HepG2 (cell line): ENCODE measurements around the gene SLC34A2. TPM values are rescaled to one million over a fixed set of nuclear protein-coding genes. Genes with fewer than 3 reads are reported as not detected.

Experiments used
- ATAC-seq: fragments of 200-7000 bp; cut with Tn5 transposase; 3 replicates; pipeline ENCODE4 v1.9.1; 2020; ENCODE audit warnings: mild to moderate bottlenecking, moderate library complexity
- BruUV-seq: library from RNA; stranded (reverse); fragments of 400-500 nt; replicated peaks from 2 replicates; lab custom pipeline; 2021; lab: Mats Ljungman, UMichigan
- CTCF ChIA-PET: fragments of 300-600 bp; formaldehyde crosslinking; extraction: SDS; loops from one replicate; lab custom pipeline; 2021; ENCODE audit warnings: low total read pairs, inconsistent platforms, low intra/inter-chr PET ratio; lab: Yijun Ruan, JAX
- POLR2A ChIA-PET: fragments of 350-600 bp; sonication (Branson Sonifier 250); formaldehyde crosslinking; loops from one replicate; lab custom pipeline; 2020; ENCODE audit warnings: antibody characterized with exemption, inconsistent platforms; lab: Yijun Ruan, JAX
- DNase-seq: peaks from one replicate; pipeline ENCODE4 v3.0.0-alpha.2; 2015; ENCODE audit warnings: low spot score
- FAIRE-seq: peaks from 3 replicates; lab custom pipeline; 2011; peaks lifted over from hg19 to GRCh38; lab: Jason Lieb, UNC
- H2AFZ ChIP-seq: one replicate; pipeline ENCODE4 v1.6.1; 2011; ENCODE audit warnings: low read length, inconsistent platforms
- H3K27ac ChIP-seq: fragments of 300-600 bp; 3 replicates; pipeline ENCODE4 v1.8.0; 2011; ENCODE audit warnings: mixed run types, mild to moderate bottlenecking, mixed read lengths, low read length, inconsistent platforms; ENCODE audit not compliant: insufficient read depth; ENCODE audit errors: extremely low read length
- H3K27me3 ChIP-seq, 2 experiments: fragments of 200-600 bp in 1 of 2; 2 replicates in 1 of 2; 3 replicates in 1 of 2; pipeline versions ENCODE4 v1.6.0 to v1.8.0; 2011; ENCODE audit warnings: low read length in 2 of 2, mild to moderate bottlenecking in 2 of 2, moderate library complexity in 2 of 2, inconsistent platforms in 1 of 2; ENCODE audit not compliant: insufficient read depth in 2 of 2, control insufficient read depth in 1 of 2
- H3K36me3 ChIP-seq, 2 experiments: fragments of 200-600 bp in 1 of 2; replicated peaks in 1 of 2; 2 replicates in 1 of 2; 3 replicates in 1 of 2; pipeline versions ENCODE4 v1.5.1 to v1.8.0; 2011; ENCODE audit warnings: low read length in 2 of 2, inconsistent platforms in 1 of 2; ENCODE audit not compliant: insufficient read depth in 2 of 2, control insufficient read depth in 1 of 2
- H3K4me1 ChIP-seq: 2 replicates; pipeline ENCODE4 v1.5.1; 2012; ENCODE audit warnings: low read length, inconsistent platforms; ENCODE audit not compliant: insufficient read depth
- H3K4me2 ChIP-seq: 2 replicates; pipeline ENCODE4 v1.6.0; 2011; ENCODE audit warnings: low read depth, low read length, inconsistent platforms
- H3K4me3 ChIP-seq, 3 experiments: fragments of 200-600 bp in 1 of 3; sonication (generic), shearing (Covaris generic) in 1 of 3; replicated peaks in 1 of 3; 2 replicates each; pipeline ENCODE4 v1.5.1; 2011 to 2016; ENCODE audit warnings: low read length in 3 of 3, inconsistent platforms in 2 of 3, low read depth in 2 of 3, mild to moderate bottlenecking in 2 of 3, control low read depth in 1 of 3, mixed read lengths in 1 of 3; ENCODE audit not compliant: insufficient read depth in 1 of 3
- H3K79me2 ChIP-seq: one replicate; pipeline ENCODE4 v1.6.1; 2011; ENCODE audit warnings: low read length, inconsistent platforms; ENCODE audit not compliant: insufficient read depth
- H3K9ac ChIP-seq: 2 replicates; pipeline ENCODE4 v1.6.0; 2011; ENCODE audit warnings: mild to moderate bottlenecking, low read depth, low read length, inconsistent platforms; ENCODE audit not compliant: insufficient read depth
- H3K9me3 ChIP-seq: 2 replicates; pipeline ENCODE4 v1.5.1; 2012; ENCODE audit warnings: mild to moderate bottlenecking, low read length
- H4K20me1 ChIP-seq: 2 replicates; pipeline ENCODE4 v1.6.0; 2011; ENCODE audit warnings: inconsistent platforms, mild to moderate bottlenecking, low read length, moderate library complexity; ENCODE audit not compliant: insufficient read depth
- ATF4 ChIP-seq, 2 experiments: fragments of 450-650 bp in 1 of 2; sonication (generic) in 1 of 2; formaldehyde crosslinking; IDR thresholded peaks; 2 replicates each; pipeline versions ENCODE4 v1.5.0 to v1.8.0; 2020 to 2022; ENCODE audit warnings: mild to moderate bottlenecking in 1 of 2, missing genetic modification reagents in 1 of 2
- CAMTA2 ChIP-seq: sonication (generic); formaldehyde crosslinking; IDR thresholded peaks from 2 replicates; pipeline ENCODE4 v1.4.0; 2020; ENCODE audit warnings: mild to moderate bottlenecking, missing genetic modification reagents, borderline replicate concordance
- MIER3 ChIP-seq: IDR thresholded peaks from 2 replicates; pipeline ENCODE4 v1.6.1; 2016; ENCODE audit warnings: missing compliant biosample characterization, borderline replicate concordance
- PRPF4 ChIP-seq: fragments of 200-400 bp; formaldehyde crosslinking; IDR thresholded peaks from 2 replicates; pipeline ENCODE4 v1.6.1; 2016; ENCODE audit warnings: low read length, low read depth; ENCODE audit not compliant: poor library complexity, severe bottlenecking
- RAD21 ChIP-seq: fragments of 450-650 bp; formaldehyde crosslinking; IDR thresholded peaks from 2 replicates; pipeline ENCODE4 v1.5.0; 2020; ENCODE audit warnings: mild to moderate bottlenecking
- SP1 ChIP-seq, 2 experiments: fragments of 450-650 bp in 1 of 2; sonication (generic) in 1 of 2; formaldehyde crosslinking in 1 of 2; IDR thresholded peaks; 2 replicates each; pipeline versions ENCODE4 v1.4.0 to v1.6.1; 2016 to 2020; ENCODE audit warnings: missing genetic modification reagents in 1 of 2
- TAF1 ChIP-seq: sonication (generic); formaldehyde crosslinking; IDR thresholded peaks from 2 replicates; pipeline ENCODE4 v1.4.0; 2020; ENCODE audit warnings: missing genetic modification reagents
- TGIF2 ChIP-seq: IDR thresholded peaks from 2 replicates; pipeline ENCODE4 v1.6.1; 2016; ENCODE audit warnings: control low read depth, missing compliant biosample characterization
- TSC22D2 ChIP-seq: sonication (generic); formaldehyde crosslinking; IDR thresholded peaks from 2 replicates; pipeline ENCODE4 v1.5.1; 2020; ENCODE audit warnings: missing genetic modification reagents, mild to moderate bottlenecking, borderline replicate concordance
- ZC3H4 ChIP-seq: sonication (generic); formaldehyde crosslinking; IDR thresholded peaks from 2 replicates; pipeline ENCODE4 v1.4.0; 2020; ENCODE audit warnings: missing genetic modification reagents, borderline replicate concordance
- ZFP62 ChIP-seq: sonication (generic); formaldehyde crosslinking; IDR thresholded peaks from 2 replicates; pipeline ENCODE4 v1.4.0; 2020; ENCODE audit warnings: missing genetic modification reagents
- ZFP91 ChIP-seq: sonication (generic); formaldehyde crosslinking; IDR thresholded peaks from 2 replicates; pipeline ENCODE4 v1.9.0; 2022; ENCODE audit warnings: missing genetic modification reagents, mild to moderate bottlenecking, borderline replicate concordance
- ZNF142 ChIP-seq: sonication (generic); formaldehyde crosslinking; IDR thresholded peaks from 2 replicates; pipeline ENCODE4 v1.4.0; 2020; ENCODE audit warnings: missing genetic modification reagents
- ZNF382 ChIP-seq: sonication (generic); formaldehyde crosslinking; IDR thresholded peaks from 2 replicates; pipeline ENCODE4 v1.5.0; 2020; ENCODE audit warnings: missing genetic modification reagents, mild to moderate bottlenecking, borderline replicate concordance
- ZNF446 ChIP-seq: sonication (generic); formaldehyde crosslinking; IDR thresholded peaks from 2 replicates; pipeline ENCODE4 v1.5.0; 2020; ENCODE audit warnings: mild to moderate bottlenecking, missing genetic modification reagents
- ZNF746 ChIP-seq: sonication (generic); formaldehyde crosslinking; IDR thresholded peaks from 2 replicates; pipeline ENCODE4 v1.8.0; 2022; ENCODE audit warnings: mild to moderate bottlenecking, missing genetic modification reagents
- WGBS: methylation state at CpG from one replicate; pipeline ENCODE4 v1.1.6; 2017; ENCODE audit warnings: low lambda C conversion rate; 5-methylcytosine and 5-hydroxymethylcytosine counted together
- in situ Hi-C: cut with HindIII; loops from 2 replicates; pipeline ENCODE4 v1.10.0; 2017; ENCODE audit warnings: low pct_unique_long_range_greater_than_20kb; ENCODE audit not compliant: extremely low pct_ligation_motif_present
- intact Hi-C: fragments of 100-400 bp; cut with micrococcal nuclease; formaldehyde crosslinking; loops from one replicate; pipeline ENCODE4 v1.10.0; 2022; ENCODE audit not compliant: unreplicated experiment
- polyA plus RNA-seq, 8 experiments: library from polyadenylated mRNA; depleted of rRNA in 3 of 8; stranded (reverse) in 7 of 8; unstranded in 1 of 8; fragments of >200 nt; fragmentation: Illumina TruSeq in 4 of 8; extraction: Trizol in 4 of 8; gene quantifications; 2 replicates each; pipeline versions ENCODE4 v1.2.1 to v1.2.3, GENCODE V29; 2011 to 2016; ENCODE audit warnings: low read depth in 4 of 8, missing spikeins in 1 of 8, mixed read lengths in 1 of 8; ENCODE audit not compliant: insufficient read depth in 1 of 8
- total RNA-seq, 5 experiments: library from RNA; depleted of rRNA; stranded (reverse); fragments of >200 nt; fragmentation: Illumina TruSeq; extraction: Trizol; gene quantifications; 2 replicates each; pipeline ENCODE4 v1.2.3, GENCODE V29; 2016; ENCODE audit warnings: low read depth in 1 of 5

The SLC34A2 gene
- total and polyA plus RNA-seq, 2 of the 13 experiments (the other 11 are each of a cell fraction or from before 2014, with no cell fraction given): not detected

GRCh38 chr4:25609976-25610375 lies 45.7 kb upstream of the SLC34A2 start:
- BruUV-seq: no TSS peak
- DNase-seq (no peak), FAIRE-seq (no peak), ATAC-seq (no peak)
- Histone ChIP-seq H3K4me3 (no peak overlapping the region), H3K9ac (no peak overlapping the region), H3K4me1 (no peaks in the 10 kb centered on the region), H4K20me1 (no peaks in the 10 kb centered on the region), H2AFZ (no peak overlapping the region), H3K9me3 (no peaks in the 10 kb centered on the region), H3K27ac (no peak overlapping the region), H3K4me2 (no peak overlapping the region), H3K79me2 (no peaks in the 10 kb centered on the region), H3K27me3 (no peaks in the 10 kb centered on the region), H3K36me3 (no peaks in the 10 kb centered on the region)
- intact Hi-C loops: no loop called here
- ChIA-PET POLR2A (no interaction called here), CTCF (no interaction called here)
- WGBS: 52% methylated on average over 5 of the region's 5 CpGs
- in situ Hi-C loops: no loop called here
- TF ChIP-seq ZNF382 (CRISPR knock-in tag): no peak
- no peak for TF ChIP-seq ZNF142 (CRISPR knock-in tag)
- TF ChIP-seq SP1 (IDR thresholded peaks at IDR 0.05): no peak
- TF ChIP-seq SP1 (CRISPR knock-in tag; IDR thresholded peaks at IDR 0.05): no peak
- TF ChIP-seq ATF4 (CRISPR knock-in tag; IDR thresholded peaks at IDR 0.05): no peak
- TF ChIP-seq TSC22D2 (CRISPR knock-in tag): no peak
- TF ChIP-seq TAF1 (CRISPR knock-in tag): no peak
- TF ChIP-seq CAMTA2 (CRISPR knock-in tag): no peak
- TF ChIP-seq MIER3: no peak
- no peak for TF ChIP-seq ZC3H4 (CRISPR knock-in tag)
- no peak for TF ChIP-seq ZFP62 (CRISPR knock-in tag)
- no peak for TF ChIP-seq ZFP91
- TF ChIP-seq TGIF2 (CRISPR knock-in tag): no peak
- no peak for TF ChIP-seq ZNF746 (CRISPR knock-in tag)
- TF ChIP-seq ZNF446 (CRISPR knock-in tag): no peak
- TF ChIP-seq PRPF4: no peak
- TF ChIP-seq RAD21 (CRISPR knock-in tag): no peak
